ENCODE measurements around the gene SLC25A20.
"Not testable (repeated sequence)": the region's sequence is repeated elsewhere in the genome, so short reads cannot be mapped to it uniquely, and the experiment has no call there.

DNA sequence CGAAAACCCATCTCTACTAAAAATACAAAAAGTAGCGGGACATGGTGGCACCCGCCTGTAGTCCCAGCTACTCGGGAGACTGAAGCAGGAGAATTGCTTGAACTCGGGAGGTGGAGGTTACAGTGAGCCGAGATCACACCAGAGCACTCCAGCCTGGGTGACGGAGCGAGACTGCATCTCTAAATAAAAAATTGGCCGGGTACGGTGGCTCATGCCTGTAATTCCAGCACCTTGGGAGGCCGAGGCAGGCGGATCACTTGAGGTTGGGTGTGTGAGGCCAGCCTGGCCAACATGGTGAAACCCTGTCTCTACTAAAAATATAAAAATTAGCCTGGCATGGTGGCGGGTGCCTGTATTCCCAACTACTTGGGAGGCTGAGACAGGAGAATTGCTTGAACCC is 8.3 kb upstream of the SLC25A20 start:
- TF ChIP-seq POLR2A (IDR thresholded peaks at IDR 0.05) = not testable (repeated sequence)
- TF ChIP-seq, protein P1, sequence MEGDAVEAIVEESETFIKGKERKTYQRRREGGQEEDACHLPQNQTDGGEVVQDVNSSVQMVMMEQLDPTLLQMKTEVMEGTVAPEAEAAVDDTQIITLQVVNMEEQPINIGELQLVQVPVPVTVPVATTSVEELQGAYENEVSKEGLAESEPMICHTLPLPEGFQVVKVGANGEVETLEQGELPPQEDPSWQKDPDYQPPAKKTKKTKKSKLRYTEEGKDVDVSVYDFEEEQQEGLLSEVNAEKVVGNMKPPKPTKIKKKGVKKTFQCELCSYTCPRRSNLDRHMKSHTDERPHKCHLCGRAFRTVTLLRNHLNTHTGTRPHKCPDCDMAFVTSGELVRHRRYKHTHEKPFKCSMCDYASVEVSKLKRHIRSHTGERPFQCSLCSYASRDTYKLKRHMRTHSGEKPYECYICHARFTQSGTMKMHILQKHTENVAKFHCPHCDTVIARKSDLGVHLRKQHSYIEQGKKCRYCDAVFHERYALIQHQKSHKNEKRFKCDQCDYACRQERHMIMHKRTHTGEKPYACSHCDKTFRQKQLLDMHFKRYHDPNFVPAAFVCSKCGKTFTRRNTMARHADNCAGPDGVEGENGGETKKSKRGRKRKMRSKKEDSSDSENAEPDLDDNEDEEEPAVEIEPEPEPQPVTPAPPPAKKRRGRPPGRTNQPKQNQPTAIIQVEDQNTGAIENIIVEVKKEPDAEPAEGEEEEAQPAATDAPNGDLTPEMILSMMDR (IDR thresholded peaks at IDR 0.05) = not testable (repeated sequence)

All from heart left ventricle (tissue), 13 donors.